Upper lobe of right lung (tissue), 1 donor: Measurements from ENCODE around the gene ASCC2. TPM values are rescaled to one million over a fixed set of nuclear protein-coding genes. Genes with fewer than 3 reads are reported as not detected.

ENCODE experiments used
- ATAC-seq: fragments of 200-7000 bp; cut with Tn5 transposase; one replicate; pipeline ENCODE4 v1.9.1; 2020; ENCODE audit warnings: mild to moderate bottlenecking, moderate library complexity
- DNase-seq: peaks from one replicate; pipeline ENCODE4 v3.0.0-alpha.2; 2020
- H3K27ac ChIP-seq: fragments of 200-600 bp; one replicate; pipeline ENCODE4 v1.8.0; 2022
- H3K27me3 ChIP-seq: fragments of 200-600 bp; one replicate; pipeline ENCODE4 v1.8.0; 2022; ENCODE audit warnings: mild to moderate bottlenecking
- H3K36me3 ChIP-seq: fragments of 200-600 bp; one replicate; pipeline ENCODE4 v1.8.0; 2022
- H3K4me1 ChIP-seq: fragments of 200-600 bp; one replicate; pipeline ENCODE4 v1.8.0; 2022
- H3K4me3 ChIP-seq: fragments of 200-600 bp; one replicate; pipeline ENCODE4 v1.8.0; 2022; ENCODE audit warnings: mild to moderate bottlenecking
- H3K9me3 ChIP-seq: fragments of 200-600 bp; one replicate; pipeline ENCODE4 v1.8.0; 2022
- intact Hi-C: fragments of 100-400 bp; cut with DNase I; formaldehyde crosslinking; loops from one replicate; pipeline ENCODE4 v1.11.0; 2022
- total RNA-seq: library from RNA; stranded (reverse); fragmentation: NEBNext Ultra II Directional; extraction: Animal tissue kit (Norgen Biotek cat#: 25700); gene quantifications from one replicate; pipeline ENCODE4 v1.2.1, GENCODE V29; 2021
- TF ChIP-seq, protein P1 (sequence below): fragments of 200-600 bp; IDR thresholded peaks from one replicate; pipeline ENCODE4 v1.8.0; 2022; ENCODE audit warnings: antibody characterized with exemption
- donor health status: DM: no; HTN: yes; CAD: no; lungs with severe emphysema.

Gene ASCC2
- total RNA-seq, 1 donor from 2014 or later, result 54.6 TPM

DNA sequence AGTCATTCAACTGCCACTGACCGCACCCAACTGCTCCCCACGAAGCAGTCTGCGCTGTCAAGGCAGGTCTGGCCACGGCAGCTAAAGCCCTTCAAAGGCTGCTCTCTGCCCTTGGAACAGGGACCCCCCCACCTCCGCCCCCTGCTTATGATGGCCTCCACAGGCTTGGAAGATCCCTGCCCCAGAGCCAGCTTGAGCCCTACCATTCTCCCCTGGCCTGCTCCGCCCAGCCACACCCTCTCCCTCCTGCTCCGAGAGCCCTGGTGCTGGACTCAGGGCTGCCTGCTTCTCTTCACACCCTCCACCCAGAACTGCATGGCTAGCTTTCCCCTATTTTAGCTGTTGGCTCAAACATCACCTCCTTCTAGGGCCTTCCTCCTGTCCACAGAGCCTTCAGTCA is 90.2 kb downstream of the ASCC2 start:
- Histone ChIP-seq H3K36me3 (peaks cover 27% of the 10 kb centered on the region), H3K9me3 (no peaks in the 10 kb centered on the region), H3K27ac (no peak overlapping the region), H3K4me3 (no peak overlapping the region), H3K4me1 (peaks cover 2% of the 10 kb centered on the region), H3K27me3 (no peaks in the 10 kb centered on the region)
- intact Hi-C loops, result no loop called here
- DNase-seq (no peak), ATAC-seq (no peak)
- TF ChIP-seq, protein P1, sequence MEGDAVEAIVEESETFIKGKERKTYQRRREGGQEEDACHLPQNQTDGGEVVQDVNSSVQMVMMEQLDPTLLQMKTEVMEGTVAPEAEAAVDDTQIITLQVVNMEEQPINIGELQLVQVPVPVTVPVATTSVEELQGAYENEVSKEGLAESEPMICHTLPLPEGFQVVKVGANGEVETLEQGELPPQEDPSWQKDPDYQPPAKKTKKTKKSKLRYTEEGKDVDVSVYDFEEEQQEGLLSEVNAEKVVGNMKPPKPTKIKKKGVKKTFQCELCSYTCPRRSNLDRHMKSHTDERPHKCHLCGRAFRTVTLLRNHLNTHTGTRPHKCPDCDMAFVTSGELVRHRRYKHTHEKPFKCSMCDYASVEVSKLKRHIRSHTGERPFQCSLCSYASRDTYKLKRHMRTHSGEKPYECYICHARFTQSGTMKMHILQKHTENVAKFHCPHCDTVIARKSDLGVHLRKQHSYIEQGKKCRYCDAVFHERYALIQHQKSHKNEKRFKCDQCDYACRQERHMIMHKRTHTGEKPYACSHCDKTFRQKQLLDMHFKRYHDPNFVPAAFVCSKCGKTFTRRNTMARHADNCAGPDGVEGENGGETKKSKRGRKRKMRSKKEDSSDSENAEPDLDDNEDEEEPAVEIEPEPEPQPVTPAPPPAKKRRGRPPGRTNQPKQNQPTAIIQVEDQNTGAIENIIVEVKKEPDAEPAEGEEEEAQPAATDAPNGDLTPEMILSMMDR, result no peak

DNA sequence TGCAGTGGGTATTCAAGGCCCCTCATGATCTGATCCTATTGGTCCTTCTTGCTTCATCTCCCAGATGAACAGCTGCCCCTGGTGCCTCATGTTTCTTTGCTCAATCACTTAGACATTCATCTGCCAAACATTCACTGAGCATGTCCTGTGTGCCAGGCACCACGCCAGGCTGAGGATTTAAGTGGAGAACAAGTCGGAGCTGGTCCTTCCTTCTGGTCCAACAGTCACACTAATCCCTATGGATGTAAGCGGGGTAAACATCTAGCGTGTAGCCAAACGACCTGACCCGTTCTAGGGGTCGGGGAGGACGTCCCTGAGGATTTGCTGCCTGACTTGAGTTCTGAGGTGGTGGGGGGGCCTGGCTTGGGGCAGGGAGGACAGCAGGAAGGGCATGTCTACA is 93.2 kb downstream of the ASCC2 start:
- TF ChIP-seq, protein P1, result no peak
- Histone ChIP-seq H3K9me3 (no peaks in the 10 kb centered on the region), H3K4me1 (no peaks in the 10 kb centered on the region), H3K27me3 (no peaks in the 10 kb centered on the region), H3K4me3 (no peak overlapping the region), H3K36me3 (peaks cover 41% of the 10 kb centered on the region), H3K27ac (no peak overlapping the region)
- intact Hi-C loops, result no loop called here
- no peak for ATAC-seq
- no peak for DNase-seq

DNA sequence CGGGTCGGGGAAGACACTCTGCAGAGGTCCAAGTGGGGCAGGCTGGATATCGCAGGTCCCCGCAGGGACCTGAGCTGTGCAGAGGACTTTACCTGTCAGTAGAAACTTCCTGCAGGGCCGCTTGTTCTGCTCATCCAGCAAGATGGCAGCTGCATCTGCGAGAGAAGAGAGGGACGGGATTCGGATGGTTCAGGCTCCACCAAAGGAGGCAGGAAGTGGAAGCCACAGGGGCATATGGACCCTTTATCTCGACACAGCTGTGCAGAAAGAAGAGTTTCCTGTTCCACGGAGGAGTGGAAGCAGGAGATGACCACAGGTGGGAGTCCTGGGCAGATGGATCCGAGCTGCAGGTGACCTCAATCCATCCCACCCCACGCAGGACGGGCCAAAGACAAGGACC is 95.7 kb downstream of the ASCC2 start:
- no peak overlapping the region for H3K27ac ChIP-seq
- H3K4me1 ChIP-seq, result no peaks in the 10 kb centered on the region
- no peak overlapping the region for H3K4me3 ChIP-seq
- H3K27me3 ChIP-seq, result no peaks in the 10 kb centered on the region
- H3K36me3 ChIP-seq, result peaks cover 41% of the 10 kb centered on the region
- intact Hi-C loops, result no loop called here
- TF ChIP-seq, protein P1, result no peak
- DNase-seq (no peak), ATAC-seq (no peak)
- no peaks in the 10 kb centered on the region for H3K9me3 ChIP-seq

DNA sequence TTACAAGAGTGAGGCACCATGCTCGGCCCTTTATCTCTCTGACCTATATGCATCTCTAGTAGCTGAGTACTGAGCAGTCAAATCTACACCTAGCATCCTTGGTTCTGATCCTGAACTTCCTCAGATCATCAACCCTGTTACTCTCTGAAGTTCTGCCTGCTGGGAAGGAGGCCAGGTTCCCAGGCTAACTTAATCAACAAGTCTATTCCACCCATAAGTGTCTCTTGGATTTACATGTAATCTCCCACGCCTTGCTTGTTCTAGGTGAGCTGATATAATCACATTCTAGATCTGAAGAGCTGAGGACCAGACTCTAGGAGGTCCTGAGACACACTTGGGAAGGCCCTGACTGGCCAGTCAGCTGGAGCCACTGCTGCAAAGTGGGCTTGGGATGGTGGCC is 96.1 kb downstream of the ASCC2 start:
- DNase-seq, result no peak
- intact Hi-C loops, result no loop called here
- H3K36me3 ChIP-seq, result peaks cover 37% of the 10 kb centered on the region

DNA sequence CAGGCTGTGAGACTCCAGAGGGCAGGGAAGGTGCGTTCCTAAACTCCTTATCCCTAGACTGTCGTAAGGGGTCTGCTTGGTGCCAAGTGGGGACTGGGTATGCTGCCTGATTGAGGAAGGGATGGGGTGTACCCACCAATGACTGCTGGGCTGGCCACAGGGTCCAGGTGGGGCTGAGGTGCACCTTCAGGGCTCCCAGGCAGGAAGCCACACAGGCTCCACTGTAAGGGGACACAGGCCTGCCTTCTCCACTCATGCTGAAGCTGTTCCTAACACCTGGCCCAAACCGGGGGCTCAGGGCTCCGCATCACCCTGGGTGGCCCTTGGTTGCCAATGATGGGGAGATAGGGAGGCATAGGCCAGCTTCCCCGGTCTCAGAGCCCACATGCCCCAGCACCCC is 97.9 kb downstream of the ASCC2 start:
- Histone ChIP-seq H3K4me1 (no peaks in the 10 kb centered on the region), H3K27me3 (no peaks in the 10 kb centered on the region), H3K4me3 (no peak overlapping the region), H3K9me3 (no peaks in the 10 kb centered on the region), H3K27ac (no peak overlapping the region), H3K36me3 (peaks cover 25% of the 10 kb centered on the region)
- intact Hi-C loops, result no loop called here
- DNase-seq, result no peak
- TF ChIP-seq, protein P1, result no peak
- ATAC-seq, result no peak

More for the DNA sequence above, 96.1 kb downstream of the ASCC2 start:
- TF ChIP-seq, protein P1, result no peak
- ATAC-seq, result no peak
- H3K4me1 ChIP-seq, result no peaks in the 10 kb centered on the region
- no peak overlapping the region for H3K4me3 ChIP-seq
- H3K27me3 ChIP-seq, result no peaks in the 10 kb centered on the region
- no peaks in the 10 kb centered on the region for H3K9me3 ChIP-seq
- no peak overlapping the region for H3K27ac ChIP-seq

DNA sequence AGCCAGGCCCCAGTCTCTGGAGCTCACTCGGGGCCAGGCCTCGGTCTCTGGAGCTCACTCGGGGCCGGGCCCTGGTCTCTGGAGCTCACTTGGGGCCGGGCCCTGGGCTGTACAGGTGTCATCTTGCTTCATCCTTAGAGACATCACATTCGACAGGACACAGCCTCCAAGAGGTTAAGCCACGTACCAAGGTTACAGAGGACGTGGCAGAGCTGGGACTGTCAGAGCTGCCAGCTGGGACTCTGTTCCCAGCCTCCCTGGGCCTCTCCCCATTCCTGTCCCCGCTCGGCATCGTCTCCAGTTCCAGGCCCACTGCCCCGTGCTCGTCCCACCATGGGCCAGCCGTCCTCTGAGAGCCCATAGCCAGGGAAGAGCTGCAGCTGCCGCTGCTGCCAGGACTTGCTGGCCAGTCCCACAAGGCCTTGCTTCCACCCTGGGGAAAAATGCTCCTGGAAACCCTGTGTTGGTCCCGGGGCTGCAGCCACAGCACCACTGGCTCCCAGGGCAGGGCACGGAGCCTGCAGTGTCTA is 98.7 kb downstream of the ASCC2 start:
- no peak overlapping the region for H3K4me3 ChIP-seq
- DNase-seq (no peak), ATAC-seq (no peak)
- peaks cover 24% of the 10 kb centered on the region for H3K36me3 ChIP-seq
- no peak overlapping the region for H3K27ac ChIP-seq
- intact Hi-C loops, result no loop called here
- no peaks in the 10 kb centered on the region for H3K9me3 ChIP-seq
- TF ChIP-seq, protein P1, result no peak
- H3K27me3 ChIP-seq, result no peaks in the 10 kb centered on the region
- no peaks in the 10 kb centered on the region for H3K4me1 ChIP-seq
